Measurements from ENCODE around the gene LONP2. TPM values are rescaled to one million over a fixed set of nuclear protein-coding genes. Genes with fewer than 3 reads are reported as not detected.

Gene LONP2
- total and polyA plus RNA-seq, 9 of the 15 experiments (the other 6 are each of a cell fraction or from before 2014, with no cell fraction given): 8.1 to 41.2 (median 25.6) TPM

- TF ChIP-seq E2F6 (IDR thresholded peaks at IDR 0.05; ENCODE audit: borderline replicate concordance in 1 of 2, extremely low read depth in 1 of 2, insufficient read depth in 1 of 2, insufficient read length in 1 of 2, low read depth in 1 of 2, low read length in 1 of 2, poor library complexity in 1 of 2, severe bottlenecking in 1 of 2) (peak; percentile 53 to 85), SFPQ (IDR thresholded peaks at IDR 0.05; ENCODE audit: low read depth, low read length) (no peak), BRF1 (IDR thresholded peaks at IDR 0.05; ENCODE audit: borderline replicate concordance, extremely low read depth, insufficient read length) (no peak), JUND (IDR thresholded peaks at IDR 0.05; ENCODE audit: borderline replicate concordance, low read depth, low read length) (no peak), JUND (tag; IDR thresholded peaks at IDR 0.05; ENCODE audit: borderline replicate concordance, low read depth, low read length) (no peak), CREB5 (CRISPR knock-in tag; IDR thresholded peaks at IDR 0.05) (no peak), XRCC5 (IDR thresholded peaks at IDR 0.05; ENCODE audit: low read depth, low read length) (no peak), STAT5B (CRISPR knock-in tag; IDR thresholded peaks at IDR 0.05) (no peak), ZZZ3 (IDR thresholded peaks at IDR 0.05) (no peak), MCM2 (IDR thresholded peaks at IDR 0.05; ENCODE audit: low read depth) (no peak), ZNF212 (CRISPR knock-in tag; IDR thresholded peaks at IDR 0.05) (no peak), CCAR2 (IDR thresholded peaks at IDR 0.05; ENCODE audit: low read depth, low read length) (no peak), ZNF133 (CRISPR knock-in tag; IDR thresholded peaks at IDR 0.05) (no peak), USF1 (CRISPR knock-in tag; IDR thresholded peaks at IDR 0.05) (peak; percentile 40; the same call in 1 of the 2 replicates), BRD9 (IDR thresholded peaks at IDR 0.05; ENCODE audit: low read depth, partially characterized antibody) (no peak)
Observed at GRCh38 chr16:48385253-48386150, 141.4 kb downstream of the LONP2 start, which contains the start of gene SIAH1 (continued).
